MCF 10A (cell line): ENCODE results near the gene SLC10A7. TPM values are rescaled to one million over a fixed set of nuclear protein-coding genes. Genes with fewer than 3 reads are reported as not detected.

ENCODE experiments used
- BruUV-seq: library from RNA; stranded (reverse); fragments of 400-500 nt; replicated peaks from 2 replicates; lab custom pipeline; 2021; lab: Mats Ljungman, UMichigan
- CTCF ChIA-PET: fragments of 300-600 bp; sonication (Branson Sonifier 250); formaldehyde crosslinking; extraction: SDS; loops from one replicate; lab custom pipeline; 2021; ENCODE audit warnings: antibody characterized with exemption, inconsistent platforms; lab: Yijun Ruan, JAX
- POLR2A ChIA-PET: fragments of 300-600, 350-650 bp; sonication (Branson Sonifier 250); formaldehyde crosslinking; extraction: SDS; loops from one replicate; lab custom pipeline; 2020; ENCODE audit warnings: antibody characterized with exemption, inconsistent platforms; lab: Yijun Ruan, JAX
- DNase-seq: peaks from one replicate; pipeline ENCODE4 v3.0.0-alpha.2; 2018; ENCODE audit not compliant: unreplicated experiment
- H3K27ac Mint-ChIP-seq: one replicate; pipeline ENCODE4 v1.8.0; 2022; ENCODE audit warnings: mild to moderate bottlenecking, low read depth, mixed read lengths; ENCODE audit not compliant: unreplicated experiment
- H3K27me3 Mint-ChIP-seq: one replicate; pipeline ENCODE4 v1.8.0; 2022; ENCODE audit warnings: mixed read lengths; ENCODE audit not compliant: insufficient read depth, unreplicated experiment
- H3K36me3 Mint-ChIP-seq: one replicate; pipeline ENCODE4 v1.8.0; 2022; ENCODE audit warnings: mild to moderate bottlenecking, moderate library complexity, mixed read lengths; ENCODE audit not compliant: insufficient read depth, unreplicated experiment
- H3K4me1 Mint-ChIP-seq: one replicate; pipeline ENCODE4 v1.8.0; 2022; ENCODE audit warnings: mixed read lengths; ENCODE audit not compliant: insufficient read depth, unreplicated experiment
- H3K4me3 Mint-ChIP-seq: one replicate; pipeline ENCODE4 v1.8.0; 2022; ENCODE audit warnings: mild to moderate bottlenecking, moderate library complexity, mixed read lengths; ENCODE audit not compliant: unreplicated experiment
- H3K9me3 Mint-ChIP-seq: one replicate; pipeline ENCODE4 v1.8.0; 2022; ENCODE audit warnings: mixed read lengths; ENCODE audit not compliant: unreplicated experiment
- intact Hi-C: fragments of 100-400 bp; cut with micrococcal nuclease; formaldehyde crosslinking; loops from 2 replicates; pipeline ENCODE4 v1.14.1; 2022
- total RNA-seq: library from RNA; stranded (reverse); gene quantifications from 2 replicates; pipeline ENCODE4 v1.2.3, GENCODE V29; 2022
- TF ChIP-seq, protein P1 (sequence below): fragments of 200-600 bp; IDR thresholded peaks from one replicate; pipeline ENCODE4 v1.8.0; 2022; ENCODE audit warnings: antibody characterized with exemption, mild to moderate bottlenecking; ENCODE audit not compliant: unreplicated experiment

Gene SLC10A7
- total RNA-seq, 1 experiment from 2014 or later, result 23.0 TPM

DNA sequence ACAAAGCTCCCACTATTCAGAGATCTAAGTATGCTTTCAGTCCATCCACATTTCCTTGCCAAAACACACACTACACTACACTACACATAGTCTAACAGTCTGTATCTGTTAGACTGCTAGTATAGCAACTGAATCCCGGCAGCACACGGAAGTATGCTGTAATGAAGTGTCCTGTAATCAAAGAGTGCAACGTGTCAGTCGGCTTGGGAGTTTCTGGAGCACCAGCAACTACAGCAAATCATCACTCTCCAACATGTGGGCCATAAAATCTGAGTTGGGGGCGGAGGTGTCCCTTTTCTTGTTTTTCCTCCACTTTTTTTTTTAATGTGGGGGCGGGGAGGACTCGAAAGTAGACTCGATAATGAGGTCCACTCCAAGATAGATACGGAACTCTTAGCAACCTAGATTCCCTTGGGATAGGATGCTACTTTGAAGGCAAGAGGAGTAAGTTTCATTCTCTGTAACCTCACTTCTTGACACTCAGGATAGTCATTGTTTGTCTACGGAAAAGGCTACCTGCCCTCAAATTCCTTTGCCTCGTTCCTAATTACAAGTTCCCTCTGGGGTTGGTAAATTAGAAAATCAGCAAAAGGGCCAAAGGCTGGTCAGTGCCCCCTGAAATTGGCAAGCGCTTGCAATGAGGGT, 722 bp downstream of the SLC10A7 start:
- Mint-ChIP-seq H3K4me3 (no peak overlapping the region), H3K27me3 (no peaks in the 10 kb centered on the region), H3K9me3 (no peaks in the 10 kb centered on the region), H3K27ac (no peak overlapping the region), H3K36me3 (peaks cover 2% of the 10 kb centered on the region), H3K4me1 (peaks cover 22% of the 10 kb centered on the region)
- ChIA-PET POLR2A (interaction anchor here (0.5 to 3.2 kb wide), 11 partner anchors 11 to 491 kb away, joined by 3 to 10 read pairs (median 4); no protein-coding TSS in a partner anchor), CTCF (interaction anchor here (0.6 to 3.1 kb wide), 5 partner anchors 13 to 576 kb away, joined by 3 to 15 read pairs (median 3); no protein-coding TSS in a partner anchor)
- TF ChIP-seq, protein P1, sequence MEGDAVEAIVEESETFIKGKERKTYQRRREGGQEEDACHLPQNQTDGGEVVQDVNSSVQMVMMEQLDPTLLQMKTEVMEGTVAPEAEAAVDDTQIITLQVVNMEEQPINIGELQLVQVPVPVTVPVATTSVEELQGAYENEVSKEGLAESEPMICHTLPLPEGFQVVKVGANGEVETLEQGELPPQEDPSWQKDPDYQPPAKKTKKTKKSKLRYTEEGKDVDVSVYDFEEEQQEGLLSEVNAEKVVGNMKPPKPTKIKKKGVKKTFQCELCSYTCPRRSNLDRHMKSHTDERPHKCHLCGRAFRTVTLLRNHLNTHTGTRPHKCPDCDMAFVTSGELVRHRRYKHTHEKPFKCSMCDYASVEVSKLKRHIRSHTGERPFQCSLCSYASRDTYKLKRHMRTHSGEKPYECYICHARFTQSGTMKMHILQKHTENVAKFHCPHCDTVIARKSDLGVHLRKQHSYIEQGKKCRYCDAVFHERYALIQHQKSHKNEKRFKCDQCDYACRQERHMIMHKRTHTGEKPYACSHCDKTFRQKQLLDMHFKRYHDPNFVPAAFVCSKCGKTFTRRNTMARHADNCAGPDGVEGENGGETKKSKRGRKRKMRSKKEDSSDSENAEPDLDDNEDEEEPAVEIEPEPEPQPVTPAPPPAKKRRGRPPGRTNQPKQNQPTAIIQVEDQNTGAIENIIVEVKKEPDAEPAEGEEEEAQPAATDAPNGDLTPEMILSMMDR, result no peak
- BruUV-seq, result TSS peak; percentile 78
- DNase-seq, result peak; percentile 67
- intact Hi-C loops, result loop anchor here (5.0 to 10.0 kb wide), 3 partner anchors 114 to 574 kb away; partner anchors contain the start of gene POU4F2

- Mint-ChIP-seq H3K27ac (no peak overlapping the region), H3K36me3 (peaks cover 16% of the 10 kb centered on the region), H3K27me3 (no peaks in the 10 kb centered on the region), H3K9me3 (no peaks in the 10 kb centered on the region), H3K4me1 (peaks cover 10% of the 10 kb centered on the region), H3K4me3 (no peak overlapping the region)
- TF ChIP-seq, protein P1, result no peak
- BruUV-seq, result no TSS peak
- ChIA-PET CTCF (interaction anchor here (0.7 kb wide), 1 partner anchor 126 kb away, joined by 8 read pairs; no protein-coding TSS in a partner anchor), POLR2A (interaction anchor here (0.5 to 0.7 kb wide), 2 partner anchors 572 to 1011 kb away, joined by 3 to 4 read pairs; no protein-coding TSS in a partner anchor)
- no peak for DNase-seq
- intact Hi-C loops, result no loop called here
Measured at GRCh38 chr4:146514651-146515357, 6.9 kb downstream of the SLC10A7 start.

DNA sequence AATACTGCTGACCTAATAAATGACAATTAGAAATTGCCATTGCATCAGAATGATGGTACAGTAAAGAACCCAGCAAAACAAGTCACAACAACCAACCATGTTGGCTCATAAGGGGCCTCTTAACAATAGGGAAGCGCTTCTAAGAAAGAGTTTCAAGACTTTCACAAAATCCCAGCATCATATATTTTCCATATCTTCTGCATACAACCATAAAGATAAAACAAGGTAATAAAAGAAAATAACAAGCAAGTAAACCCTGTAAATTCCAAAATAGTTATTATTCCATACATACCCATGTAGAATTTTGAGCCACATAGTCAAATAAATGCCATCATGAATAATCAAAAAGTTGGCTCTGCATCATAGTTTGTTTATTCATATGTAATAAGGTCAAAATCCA, 8.2 kb downstream of the SLC10A7 start:
- BruUV-seq, result no TSS peak
- peaks cover 7% of the 10 kb centered on the region for H3K4me1 Mint-ChIP-seq
- ChIA-PET CTCF (interaction anchor here (0.6 kb wide), 1 partner anchor 257 kb away, joined by 3 read pairs; no protein-coding TSS in a partner anchor), POLR2A (no interaction called here)
- H3K36me3 Mint-ChIP-seq, result peaks cover 16% of the 10 kb centered on the region
- no peaks in the 10 kb centered on the region for H3K27me3 Mint-ChIP-seq
- no peak overlapping the region for H3K4me3 Mint-ChIP-seq
- TF ChIP-seq, protein P1, result no peak
- H3K9me3 Mint-ChIP-seq, result no peaks in the 10 kb centered on the region
- intact Hi-C loops, result no loop called here
- no peak overlapping the region for H3K27ac Mint-ChIP-seq
- no peak for DNase-seq

DNA sequence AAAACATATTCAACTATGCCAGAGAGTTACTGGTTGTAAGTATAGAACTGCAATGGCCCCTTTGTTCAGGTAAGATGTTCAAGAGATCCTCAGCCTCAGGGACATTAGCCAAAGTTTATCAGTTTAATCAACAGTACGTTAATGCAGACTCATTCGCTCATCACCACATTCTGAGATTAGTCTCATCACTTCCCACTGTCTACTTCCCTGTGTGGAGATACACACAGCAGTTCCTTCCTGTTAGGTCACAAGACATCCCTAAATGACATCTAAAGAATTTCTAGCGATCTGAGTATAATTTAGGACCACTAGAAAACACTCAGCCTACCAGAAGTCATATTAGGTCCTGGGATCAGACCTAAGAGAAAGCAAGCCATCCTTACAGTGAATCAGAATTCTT, 10.4 kb downstream of the SLC10A7 start:
- POLR2A ChIA-PET, result interaction anchor here (0.7 kb wide), 1 partner anchor 11 kb away, joined by 3 read pairs; no protein-coding TSS in a partner anchor
- Mint-ChIP-seq H3K27me3 (no peaks in the 10 kb centered on the region), H3K36me3 (peaks cover 20% of the 10 kb centered on the region), H3K9me3 (no peaks in the 10 kb centered on the region), H3K4me1 (peaks cover 9% of the 10 kb centered on the region), H3K4me3 (no peak overlapping the region), H3K27ac (no peak overlapping the region)
- BruUV-seq, result no TSS peak
- no peak for DNase-seq
- TF ChIP-seq, protein P1, result no peak
- CTCF ChIA-PET, result no interaction called here
- intact Hi-C loops, result no loop called here
